A673 (cell line): ENCODE measurements around the gene TTLL8. TPM values are rescaled to one million over a fixed set of nuclear protein-coding genes. Genes with fewer than 3 reads are reported as not detected.

Experiments used
- BruUV-seq: library from RNA; stranded (reverse); fragments of 400-500 nt; replicated peaks from 2 replicates; lab custom pipeline; 2021; lab: Mats Ljungman, UMichigan
- CTCF ChIA-PET: fragments of 300-600 bp; sonication (Branson Sonifier 250); formaldehyde crosslinking; loops from one replicate; lab custom pipeline; 2022; ENCODE audit warnings: antibody characterized with exemption; lab: Charles Lee
- POLR2A ChIA-PET: fragments of 300-600 bp; sonication (Branson Sonifier 250); formaldehyde crosslinking; loops from one replicate; lab custom pipeline; 2022; ENCODE audit warnings: antibody characterized with exemption; ENCODE audit not compliant: low non-redundant PET; lab: Charles Lee
- DNase-seq: peaks from one replicate; pipeline ENCODE4 v3.0.0-alpha.2; 2015; ENCODE audit warnings: low spot score
- H3K27ac ChIP-seq: fragments of 200-600 bp; sonication (generic); 2 replicates; pipeline ENCODE4 v1.5.1; 2016; ENCODE audit warnings: mixed run types, low read depth, mild to moderate bottlenecking, mixed read lengths, antibody characterized with exemption, low read length; ENCODE audit not compliant: poor library complexity, severe bottlenecking
- H3K27me3 ChIP-seq: fragments of 200-600 bp; sonication (generic); replicated peaks from 2 replicates; pipeline ENCODE4 v1.6.1; 2017; ENCODE audit warnings: mixed run types, low read depth, mild to moderate bottlenecking, mixed read lengths, antibody characterized with exemption, low read length; ENCODE audit not compliant: insufficient read depth, poor library complexity
- H3K36me3 ChIP-seq: fragments of 200-600 bp; sonication (generic); 2 replicates; pipeline ENCODE4 v1.6.1; 2016; ENCODE audit warnings: mixed run types, mild to moderate bottlenecking, mixed read lengths, antibody characterized with exemption, low read length; ENCODE audit not compliant: insufficient read depth, poor library complexity, severe bottlenecking
- H3K4me1 ChIP-seq: fragments of 200-600 bp; sonication (generic); 2 replicates; pipeline ENCODE4 v1.6.1; 2017; ENCODE audit warnings: mixed run types, mild to moderate bottlenecking, mixed read lengths, antibody characterized with exemption, low read length; ENCODE audit not compliant: insufficient read depth, poor library complexity, severe bottlenecking
- H3K4me3 ChIP-seq: fragments of 200-600 bp; sonication (generic); 2 replicates; pipeline ENCODE4 v1.5.1; 2016; ENCODE audit warnings: low read depth, mixed run types, mild to moderate bottlenecking, mixed read lengths, low read length; ENCODE audit not compliant: poor library complexity, severe bottlenecking
- H3K9me3 ChIP-seq: fragments of 200-600 bp; sonication (generic); 2 replicates; pipeline ENCODE4 v1.6.1; 2016; ENCODE audit warnings: mixed run types, low read depth, mild to moderate bottlenecking, mixed read lengths, antibody characterized with exemption, low read length; ENCODE audit not compliant: poor library complexity, severe bottlenecking
- CTCF ChIP-seq: fragments of 300-800, 200-600 bp; sonication (generic); conservative IDR thresholded peaks from 2 replicates; pipeline ENCODE4 v1.5.1; 2017; ENCODE audit warnings: low read depth, mild to moderate bottlenecking, antibody characterized with exemption, low read length, moderate library complexity, mixed read lengths
- EZH2 ChIP-seq: fragments of 200-600 bp; sonication (generic); IDR thresholded peaks from 2 replicates; pipeline ENCODE4 v1.6.1; 2017; ENCODE audit warnings: borderline replicate concordance, low read depth, mild to moderate bottlenecking, mixed read lengths, antibody characterized with exemption, low read length; ENCODE audit not compliant: poor library complexity, severe bottlenecking
- intact Hi-C: fragments of 100-400 bp; cut with micrococcal nuclease; formaldehyde crosslinking; loops from one replicate; pipeline ENCODE4 v1.10.0; 2022; ENCODE audit not compliant: unreplicated experiment
- total RNA-seq: library from RNA; stranded (reverse); gene quantifications from 2 replicates; pipeline ENCODE4 v1.2.3, GENCODE V29; 2021

The TTLL8 gene
- total RNA-seq, 1 experiment from 2014 or later: not detected

GRCh38 chr22:50035976-50036724 lies 21.9 kb downstream of the TTLL8 start:
- POLR2A ChIA-PET: no interaction called here
- no peaks in the 10 kb centered on the region for H3K9me3 ChIP-seq
- CTCF ChIA-PET: no interaction called here
- H3K4me1 ChIP-seq: no peaks in the 10 kb centered on the region
- intact Hi-C loops: no loop called here
- no peak for DNase-seq
- H3K27ac ChIP-seq: no peak overlapping the region
- no TSS peak for BruUV-seq
- no peaks in the 10 kb centered on the region for H3K27me3 ChIP-seq
- TF ChIP-seq EZH2 (no peak), CTCF (no peak)
- no peak overlapping the region for H3K4me3 ChIP-seq
- H3K36me3 ChIP-seq: no peaks in the 10 kb centered on the region

GRCh38 chr22:50035131-50035881 lies 22.8 kb downstream of the TTLL8 start:
- intact Hi-C loops: no loop called here
- CTCF ChIA-PET: no interaction called here
- no peaks in the 10 kb centered on the region for H3K36me3 ChIP-seq

More at GRCh38 chr22:50035131-50035881, 22.8 kb downstream of the TTLL8 start:
- H3K9me3 ChIP-seq: no peaks in the 10 kb centered on the region
- POLR2A ChIA-PET: no interaction called here
- H3K27me3 ChIP-seq: no peaks in the 10 kb centered on the region
- no peak overlapping the region for H3K27ac ChIP-seq
- H3K4me1 ChIP-seq: no peaks in the 10 kb centered on the region
- no peak for TF ChIP-seq EZH2
- no peak for TF ChIP-seq CTCF
- no TSS peak for BruUV-seq
- no peak for DNase-seq
- no peak overlapping the region for H3K4me3 ChIP-seq
